Endodermal cell (in vitro differentiated cells): ENCODE results near the gene TM2D3. TPM values are rescaled to one million over a fixed set of nuclear protein-coding genes. Genes with fewer than 3 reads are reported as not detected.
A peak's percentile ranks its signal among the peaks of the same experiment; 100 is the strongest.

Source experiments
- DNase-seq: peaks from one replicate; pipeline ENCODE4 v3.0.0-alpha.2; 2017
- H3K27ac ChIP-seq: 2 replicates; pipeline ENCODE4 v1.5.1; 2013; ENCODE audit warnings: mild to moderate bottlenecking, low read depth, low read length, moderate library complexity
- H3K27me3 ChIP-seq: 2 replicates; pipeline ENCODE4 v1.6.1; 2013; ENCODE audit warnings: mild to moderate bottlenecking, low read length, moderate library complexity; ENCODE audit not compliant: insufficient read depth, control insufficient read depth, poor library complexity, severe bottlenecking
- H3K36me3 ChIP-seq: 2 replicates; pipeline ENCODE4 v1.7.0; 2013; ENCODE audit warnings: mild to moderate bottlenecking, low read length, moderate library complexity; ENCODE audit not compliant: control insufficient read depth, insufficient read depth
- H3K4me1 ChIP-seq: one replicate; pipeline ENCODE4 v1.7.0; 2013; ENCODE audit warnings: low read length; ENCODE audit not compliant: control insufficient read depth, insufficient read depth
- H3K4me3 ChIP-seq: 2 replicates; pipeline ENCODE4 v1.5.1; 2013; ENCODE audit warnings: mild to moderate bottlenecking, low read length, moderate library complexity
- H3K9ac ChIP-seq: 2 replicates; pipeline ENCODE4 v1.6.1; 2013; ENCODE audit warnings: mild to moderate bottlenecking, low read length, moderate library complexity; ENCODE audit not compliant: poor library complexity, severe bottlenecking; ENCODE audit errors: extremely low read depth
- H3K9me3 ChIP-seq: 2 replicates; pipeline ENCODE4 v1.6.1; 2013; ENCODE audit warnings: mild to moderate bottlenecking, low read length, moderate library complexity; ENCODE audit not compliant: control insufficient read depth
- H3K27ac Mint-ChIP-seq: 2 replicates; pipeline ENCODE4 v1.8.0; 2020; ENCODE audit warnings: mixed read lengths
- H3K27me3 Mint-ChIP-seq: 2 replicates; pipeline ENCODE4 v1.8.0; 2021; ENCODE audit warnings: mild to moderate bottlenecking, mixed read lengths; ENCODE audit not compliant: insufficient read depth
- H3K36me3 Mint-ChIP-seq: 2 replicates; pipeline ENCODE4 v1.8.0; 2020; ENCODE audit warnings: low read depth, mixed read lengths
- H3K4me1 Mint-ChIP-seq: 2 replicates; pipeline ENCODE4 v1.8.0; 2020; ENCODE audit warnings: mixed read lengths
- H3K4me3 Mint-ChIP-seq: 2 replicates; pipeline ENCODE4 v1.8.0; 2020; ENCODE audit warnings: mild to moderate bottlenecking, moderate library complexity, mixed read lengths
- H3K9me3 Mint-ChIP-seq: 2 replicates; pipeline ENCODE4 v1.8.0; 2020; ENCODE audit warnings: mild to moderate bottlenecking, mixed read lengths
- CTCF ChIP-seq: fragments of 200-600 bp; sonication (generic); conservative IDR thresholded peaks from 2 replicates; pipeline ENCODE4 v1.5.0; 2021; ENCODE audit warnings: antibody characterized with exemption, mild to moderate bottlenecking
- WGBS, 2 experiments: methylation state at CpG; one replicate each; pipeline versions ENCODE4 v1.1.5 to v1.1.7; 2013; ENCODE audit warnings: missing lambda C conversion rate in 2 of 2, mixed read lengths in 1 of 2; ENCODE audit not compliant: insufficient coverage in 1 of 2, insufficient read length in 1 of 2; 5-methylcytosine and 5-hydroxymethylcytosine counted together
- long read RNA-seq, 4 experiments: library from polyadenylated mRNA in 2 of 4; library from RNA in 1 of 4; library from capped mRNA in 1 of 4; stranded (forward) in 3 of 4; unstranded in 1 of 4; transcript quantifications; one replicate each; pipeline ENCODE4 v2.0.0, GENCODE V29; 2020 to 2021; ENCODE audit warnings: inconsistent platforms in 1 of 4
- polyA plus RNA-seq, 2 experiments: library from polyadenylated mRNA; stranded (reverse); fragments of 50-300 nt; gene quantifications; one replicate each; pipeline ENCODE4 v1.2.3, GENCODE V29; 2013
- total RNA-seq, 2 donors: library from RNA; stranded (reverse); fragmentation: NEBNext Ultra II Directional in 1 of 2; extraction: Animal tissue kit (Norgen Biotek cat#: 25700) in 1 of 2; gene quantifications; 2 replicates in 1 of 2; 3 replicates in 1 of 2; pipeline ENCODE4 v1.2.1, GENCODE V29; 2021

TM2D3 gene, protein sequence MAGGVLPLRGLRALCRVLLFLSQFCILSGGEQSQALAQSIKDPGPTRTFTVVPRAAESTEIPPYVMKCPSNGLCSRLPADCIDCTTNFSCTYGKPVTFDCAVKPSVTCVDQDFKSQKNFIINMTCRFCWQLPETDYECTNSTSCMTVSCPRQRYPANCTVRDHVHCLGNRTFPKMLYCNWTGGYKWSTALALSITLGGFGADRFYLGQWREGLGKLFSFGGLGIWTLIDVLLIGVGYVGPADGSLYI
- 10 to 100 TPM; 33.4 to 34.0 TPM for total RNA-seq
- polyA plus RNA-seq (2013, experiment 1 of 2) = 41.0 TPM
- polyA plus RNA-seq (2013, experiment 2 of 2) = 29.1 TPM
- long read RNA-seq, experiment 1, partial matches to known transcripts = 2 of 11 reads
- long read RNA-seq, experiment 1, other reads (novel, unspliced or antisense) = 3 of 11 reads
- long read RNA-seq, experiment 2, transcript TM2D3-201 (6 exons, 1,381 nt) = minor isoform, 19 of 63 reads
- long read RNA-seq, experiment 2, transcript TM2D3-202 (5 exons, 1,329 nt) = major isoform, 35 of 63 reads
- long read RNA-seq, experiment 2, partial matches to known transcripts = 1 of 63 reads
- long read RNA-seq, experiment 2, other reads (novel, unspliced or antisense) = 2 of 63 reads
- long read RNA-seq, experiment 3, transcript TM2D3-202 (5 exons, 1,329 nt) = major isoform, 38 of 71 reads
- long read RNA-seq, experiment 3, transcript TM2D3-201 (6 exons, 1,381 nt) = minor isoform, 24 of 71 reads
- long read RNA-seq, experiment 3, partial matches to known transcripts = 1 of 71 reads
- long read RNA-seq, experiment 3, other reads (novel, unspliced or antisense) = 7 of 71 reads
- long read RNA-seq, experiment 4, transcript TM2D3-201 (6 exons, 1,381 nt) = minor isoform, 26 of 112 reads
- long read RNA-seq, experiment 4, transcript TM2D3-202 (5 exons, 1,329 nt) = major isoform, 76 of 112 reads
- long read RNA-seq, experiment 4, partial matches to known transcripts = 3 of 112 reads
- long read RNA-seq, experiment 4, other reads (novel, unspliced or antisense) = 3 of 112 reads

DNA sequence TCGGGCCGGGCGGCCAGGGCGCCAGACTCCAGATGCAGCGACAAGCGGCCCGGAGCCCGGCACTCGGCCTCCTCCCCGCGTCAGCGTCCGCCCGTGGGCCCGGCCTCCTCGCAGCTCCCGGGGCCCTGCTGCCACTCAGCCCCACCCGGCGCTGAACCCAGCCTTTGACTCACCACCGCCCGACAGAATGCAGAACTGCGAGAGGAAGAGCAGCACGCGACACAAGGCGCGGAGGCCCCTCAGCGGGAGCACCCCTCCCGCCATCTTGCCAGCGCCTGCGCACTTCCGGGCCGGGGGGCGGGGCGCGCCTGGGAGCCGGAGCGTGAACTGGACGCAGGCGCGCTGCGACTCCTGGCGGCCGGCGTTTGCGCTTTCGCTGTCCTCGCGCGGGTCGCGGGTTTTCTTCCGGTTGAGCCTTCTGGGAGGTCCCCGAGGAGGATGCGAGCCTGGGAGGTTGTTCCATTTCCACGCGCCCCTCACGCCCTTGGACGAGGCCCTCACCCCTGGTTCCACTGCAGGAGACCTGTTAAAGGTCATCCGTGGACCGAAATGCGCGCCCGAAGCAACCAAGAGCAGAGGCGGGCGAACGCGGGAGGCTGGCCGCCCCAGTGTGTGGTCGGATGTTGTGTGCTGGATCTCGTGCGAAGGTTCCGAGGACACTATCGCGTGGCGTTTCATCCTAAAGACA, at the start of gene TM2D3:
Gene TM2D3 (minus strand): TSS at position 284 of the 688 bp plus-strand sequence. CDS start 20 bp downstream, at position 264.
- H3K4me3 Mint-ChIP-seq = peak within 1 kb of the TSS; percentile 83
- TF ChIP-seq CTCF = peak; percentile 91
- H3K27ac ChIP-seq = peak within 1 kb of the TSS; percentile 84

DNA sequence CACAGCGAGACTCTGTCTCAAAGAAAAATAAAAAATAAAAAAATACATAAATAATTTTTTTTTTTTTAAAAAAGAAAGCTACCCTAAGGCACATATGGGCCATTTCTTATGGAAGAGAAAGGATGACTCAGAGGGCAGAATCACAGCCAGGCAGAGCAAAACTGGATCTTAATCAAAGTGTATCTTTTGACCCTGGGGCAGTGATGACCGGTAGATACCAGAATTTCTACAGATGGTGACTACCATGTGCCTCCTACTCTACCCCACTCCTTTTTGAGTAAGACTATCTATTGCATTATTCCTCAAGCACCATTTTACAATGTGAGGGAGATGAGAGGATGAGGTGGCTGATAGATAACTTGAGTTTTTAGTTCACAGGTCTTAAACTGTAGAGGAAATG, 46.1 kb upstream of the TM2D3 start:
- H3K4me3 ChIP-seq = no peak overlapping the region
- no peaks in the 10 kb centered on the region for H3K4me1 Mint-ChIP-seq
- no peaks in the 10 kb centered on the region for H3K27me3 Mint-ChIP-seq
- H3K9ac ChIP-seq = no peak overlapping the region
- DNase-seq = no peak
- H3K27ac Mint-ChIP-seq = no peak overlapping the region
- no peaks in the 10 kb centered on the region for H3K9me3 ChIP-seq
- H3K36me3 Mint-ChIP-seq = peaks cover 54% of the 10 kb centered on the region
- 100% methylated on average over 1 of the region's 2 CpGs; no CpG with 5 or more reads in 1 of the 2 experiments for WGBS, 2 experiments
- H3K9me3 Mint-ChIP-seq = no peaks in the 10 kb centered on the region
- TF ChIP-seq CTCF = no peak
- H3K36me3 ChIP-seq = peaks cover 48% of the 10 kb centered on the region
- no peak overlapping the region for H3K27ac ChIP-seq
- H3K4me3 Mint-ChIP-seq = no peak overlapping the region
- no peaks in the 10 kb centered on the region for H3K27me3 ChIP-seq
- H3K4me1 ChIP-seq = no peaks in the 10 kb centered on the region

More for the DNA sequence above, at the start of gene TM2D3:
- WGBS, 2 experiments = 0 to 1% methylated on average over 37 to 75 of the region's 75 CpGs
- H3K9me3 Mint-ChIP-seq = no peaks in the 10 kb centered on the region
- H3K27me3 Mint-ChIP-seq = no peaks in the 10 kb centered on the region
- Histone ChIP-seq H3K9ac (peak within 1 kb of the TSS; percentile 81), H3K4me3 (peak within 1 kb of the TSS; percentile 98), H3K4me1 (no peaks in the 10 kb centered on the region), H3K9me3 (no peaks in the 10 kb centered on the region), H3K27me3 (no peaks in the 10 kb centered on the region), H3K36me3 (peaks cover 20% of the 10 kb centered on the region)
- peaks cover 14% of the 10 kb centered on the region for H3K36me3 Mint-ChIP-seq
- peak within 1 kb of the TSS; percentile 91 for H3K27ac Mint-ChIP-seq
- peak; percentile 95 for DNase-seq
- peaks cover 5% of the 10 kb centered on the region for H3K4me1 Mint-ChIP-seq

- no peaks in the 10 kb centered on the region for H3K27me3 Mint-ChIP-seq
- no peak overlapping the region for H3K27ac ChIP-seq
- no peak overlapping the region for H3K4me3 ChIP-seq
- no peak overlapping the region for H3K9ac ChIP-seq
- H3K9me3 Mint-ChIP-seq = no peaks in the 10 kb centered on the region
- no peaks in the 10 kb centered on the region for H3K4me1 Mint-ChIP-seq
- 95% methylated on average over 6 to 7 of the region's 7 CpGs for WGBS, 2 experiments
- no peaks in the 10 kb centered on the region for H3K27me3 ChIP-seq
- H3K4me1 ChIP-seq = no peaks in the 10 kb centered on the region
- no peak overlapping the region for H3K27ac Mint-ChIP-seq
- peaks cover 55% of the 10 kb centered on the region for H3K36me3 Mint-ChIP-seq
- H3K4me3 Mint-ChIP-seq = no peak overlapping the region
- no peaks in the 10 kb centered on the region for H3K9me3 ChIP-seq
- no peak for DNase-seq
- peaks cover 48% of the 10 kb centered on the region for H3K36me3 ChIP-seq
- no peak for TF ChIP-seq CTCF
Measured at GRCh38 chr15:101697488-101697887, 45.3 kb upstream of the TM2D3 start.
